GM12892 (cell line): Measurements from ENCODE around the gene TSNAX.
"Not testable (repeated sequence)": the region's sequence is repeated elsewhere in the genome, so short reads cannot be mapped to it uniquely, and the experiment has no call there.

Experiments used
- DNase-seq: peaks from one replicate; pipeline ENCODE4 v3.0.0; 2011; ENCODE audit not compliant: insufficient read length
- FAIRE-seq: peaks from 2 replicates; lab custom pipeline; 2011; peaks lifted over from hg19 to GRCh38; lab: Jason Lieb, UNC
- POLR2A ChIP-seq: IDR thresholded peaks from 2 replicates; pipeline ENCODE4 v1.6.1; 2011; ENCODE audit warnings: low read depth, low read length, control low read depth
- POLR2AphosphoS5 ChIP-seq: IDR thresholded peaks from 2 replicates; pipeline ENCODE4 v1.6.1; 2011; ENCODE audit warnings: low read depth, low read length, control low read depth
- TAF1 ChIP-seq: IDR thresholded peaks from 2 replicates; pipeline ENCODE4 v1.6.1; 2011; ENCODE audit warnings: low read depth, mild to moderate bottlenecking, control low read depth, low read length, borderline replicate concordance

TSNAX gene

DNA sequence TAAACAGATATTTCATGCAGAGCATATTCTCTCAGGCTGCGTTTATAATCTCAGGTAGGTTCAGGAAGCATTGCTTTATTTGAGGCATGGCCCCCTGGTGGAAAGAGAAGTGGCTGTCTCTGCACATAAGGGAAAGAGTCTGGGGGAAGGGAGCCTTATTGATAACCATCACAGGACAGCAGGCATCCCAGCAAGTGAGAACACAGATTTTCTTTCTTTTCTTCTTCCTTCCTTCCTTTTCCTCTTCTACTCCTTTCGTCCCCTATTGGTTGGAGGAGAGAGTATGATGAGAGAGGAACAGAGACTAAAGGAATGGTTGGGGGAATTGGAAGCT lies 21.9 kb downstream of the TSNAX start:
- DNase-seq, result no peak
- FAIRE-seq, result no peak

DNA sequence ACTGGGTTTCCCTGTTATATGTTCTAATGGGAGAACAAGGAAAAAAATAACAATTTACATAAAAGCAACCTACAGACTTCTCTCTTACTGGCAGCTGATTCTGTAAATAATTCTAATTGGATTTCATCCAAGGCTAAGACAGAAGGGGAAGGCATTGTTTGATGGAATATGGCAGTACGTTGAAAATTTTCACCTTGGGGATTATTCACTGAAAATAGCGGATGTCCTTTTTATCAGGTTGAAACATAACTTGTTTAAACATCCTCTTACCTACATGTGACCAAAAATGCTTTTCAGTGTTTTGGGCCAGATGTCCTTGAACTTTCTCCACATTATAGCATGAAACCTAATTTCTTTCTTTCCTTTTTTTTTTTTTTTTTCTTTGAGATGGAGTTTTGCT lies 24.9 kb downstream of the TSNAX start:
- DNase-seq, result no peak
- TF ChIP-seq POLR2A, result no peak
- no peak for TF ChIP-seq TAF1
- no peak for TF ChIP-seq POLR2AphosphoS5
- FAIRE-seq, result no peak

More for the DNA sequence above, 21.9 kb downstream of the TSNAX start:
- TF ChIP-seq TAF1 (no peak), POLR2AphosphoS5 (no peak)

DNA sequence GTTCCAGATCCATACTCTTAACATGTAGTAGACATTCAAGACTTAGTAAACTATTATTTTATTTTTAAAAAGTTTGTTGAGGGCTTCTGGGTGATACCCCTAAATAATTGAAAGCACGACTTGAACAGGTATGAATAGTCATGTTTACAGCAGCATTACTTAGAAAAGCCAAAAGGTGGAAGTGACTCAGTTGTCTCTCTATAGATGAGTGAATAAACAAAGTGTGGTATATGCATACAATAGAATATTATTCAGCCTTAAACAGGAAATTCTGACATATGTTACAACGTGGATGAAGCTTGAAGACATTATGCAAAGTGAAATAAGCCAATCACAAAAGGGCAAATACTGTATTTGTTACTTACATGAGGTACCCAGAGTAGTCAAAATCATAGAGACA lies 26.5 kb downstream of the TSNAX start:
- FAIRE-seq (no peak), DNase-seq (no peak)
- TF ChIP-seq POLR2A (no peak), TAF1 (no peak), POLR2AphosphoS5 (no peak)

DNA sequence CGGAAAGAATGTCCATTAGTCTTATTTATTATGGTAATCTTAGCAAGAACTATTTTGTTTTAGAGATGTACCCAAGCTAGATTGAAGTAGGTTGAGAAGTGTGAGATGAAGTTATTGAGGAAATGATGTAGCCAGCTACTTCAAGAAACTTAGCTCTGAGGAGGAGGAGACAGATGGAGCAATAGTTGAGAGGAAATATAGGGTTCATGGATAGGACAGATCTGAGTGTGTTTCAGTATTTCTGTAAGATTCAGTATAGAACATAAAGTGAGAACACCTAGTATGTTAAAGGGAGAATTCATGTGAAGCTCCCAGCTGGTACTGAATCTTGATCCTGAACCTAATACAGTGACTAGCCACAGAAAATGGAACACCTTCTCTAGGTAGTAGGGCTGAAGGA lies 28.9 kb downstream of the TSNAX start:
- TF ChIP-seq POLR2AphosphoS5 (no peak), TAF1 (no peak), POLR2A (no peak)
- no peak for FAIRE-seq
- DNase-seq, result no peak

DNA sequence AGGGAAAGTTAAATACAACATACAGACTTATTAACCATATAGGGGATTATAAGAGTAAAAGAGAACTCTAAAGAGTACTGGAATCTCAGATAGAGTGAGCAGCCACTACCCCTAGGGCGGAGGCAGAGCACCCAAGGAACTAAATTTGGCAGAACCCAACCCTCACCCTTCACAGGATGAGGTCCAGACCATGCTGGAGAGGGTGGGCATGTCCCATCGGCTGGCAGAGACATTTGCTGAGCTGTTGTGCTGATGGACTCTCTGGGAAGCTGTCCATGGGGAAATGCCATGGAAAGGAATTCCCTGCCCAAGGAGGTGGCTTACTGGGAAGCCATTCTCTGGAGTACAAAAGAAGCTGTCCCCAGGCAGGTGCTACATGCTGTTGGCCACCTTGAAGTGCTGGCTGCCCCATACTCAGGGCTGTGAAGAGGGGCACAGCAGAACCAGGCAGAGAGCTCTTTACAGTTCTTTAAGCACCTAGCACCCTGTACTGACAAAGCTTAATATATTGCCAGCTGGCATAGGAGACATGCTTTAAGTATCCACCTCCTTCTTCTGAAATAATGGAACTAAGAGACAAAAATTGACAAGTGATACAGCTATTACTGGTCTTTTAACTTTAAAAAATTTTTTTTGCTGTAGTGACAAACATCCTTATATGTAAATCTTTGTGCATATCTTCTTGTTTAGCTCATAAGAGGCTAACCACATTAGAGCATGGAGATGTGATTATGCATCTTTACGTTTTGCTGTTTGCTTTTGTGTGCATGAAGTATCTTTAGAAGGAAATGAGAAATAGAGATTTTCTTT lies 29.6 kb downstream of the TSNAX start:
- TF ChIP-seq TAF1 (no peak), POLR2AphosphoS5 (no peak), POLR2A (no peak)
- no peak for FAIRE-seq
- DNase-seq, result no peak

DNA sequence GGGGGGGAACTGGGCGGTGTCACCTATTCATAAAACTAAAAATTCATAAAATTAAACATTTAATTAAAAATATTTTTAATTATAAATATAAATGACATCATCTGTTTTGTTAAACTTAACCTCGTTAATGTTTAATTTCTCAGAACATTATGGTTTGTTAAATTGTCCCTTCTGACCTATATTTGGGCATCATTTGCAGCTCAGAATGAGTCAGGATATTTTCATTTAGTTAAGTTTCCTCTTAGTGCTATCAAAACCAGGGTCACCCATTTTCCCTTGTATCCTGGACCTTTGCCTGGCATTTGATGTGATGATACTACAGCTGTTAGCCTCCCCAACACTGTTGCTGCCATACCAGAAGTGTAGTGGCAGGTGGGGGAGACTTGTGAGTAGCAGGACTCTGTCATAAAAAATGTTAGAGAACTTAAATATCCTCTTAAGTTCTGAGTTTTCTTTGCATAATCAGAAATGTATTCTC lies 30.3 kb downstream of the TSNAX start:
- TF ChIP-seq POLR2A, result no peak
- TF ChIP-seq POLR2AphosphoS5, result no peak
- no peak for TF ChIP-seq TAF1
- FAIRE-seq (no peak), DNase-seq (no peak)

DNA sequence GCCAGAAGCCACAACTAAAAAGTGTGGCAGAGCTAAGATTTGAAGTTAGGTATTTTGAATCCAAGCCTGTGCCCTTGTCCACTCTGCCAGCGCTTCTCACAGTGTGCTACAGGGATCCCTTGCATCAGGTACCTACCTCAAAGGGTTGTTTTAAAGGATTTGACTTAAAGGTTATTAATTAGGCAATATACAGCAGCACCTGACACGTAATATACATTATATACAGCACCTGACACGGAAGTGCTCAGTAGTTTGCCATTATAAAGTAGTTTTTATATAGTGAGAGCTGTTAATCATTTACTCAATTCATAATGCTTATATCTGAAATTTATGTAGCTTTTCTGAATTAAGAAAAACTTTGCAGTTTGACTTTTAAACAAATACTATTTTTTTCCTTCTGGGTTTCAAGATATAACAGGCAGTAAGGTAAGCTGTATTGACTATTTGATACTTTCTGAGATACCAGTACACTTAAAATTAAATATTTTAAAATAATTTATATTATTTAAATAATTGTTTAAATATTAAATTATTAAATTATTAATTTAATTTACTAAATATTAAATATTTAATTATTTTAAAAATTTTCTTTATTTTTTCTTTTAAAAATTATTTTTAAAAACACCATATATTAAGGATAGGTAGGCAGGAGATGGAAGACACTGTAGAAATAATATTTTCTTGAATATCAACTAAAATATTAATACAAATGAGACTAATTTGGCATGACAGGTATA lies 33.3 kb downstream of the TSNAX start:
- TF ChIP-seq TAF1, result no peak
- TF ChIP-seq POLR2A, result no peak
- no peak for TF ChIP-seq POLR2AphosphoS5
- no peak for FAIRE-seq
- no peak for DNase-seq

DNA sequence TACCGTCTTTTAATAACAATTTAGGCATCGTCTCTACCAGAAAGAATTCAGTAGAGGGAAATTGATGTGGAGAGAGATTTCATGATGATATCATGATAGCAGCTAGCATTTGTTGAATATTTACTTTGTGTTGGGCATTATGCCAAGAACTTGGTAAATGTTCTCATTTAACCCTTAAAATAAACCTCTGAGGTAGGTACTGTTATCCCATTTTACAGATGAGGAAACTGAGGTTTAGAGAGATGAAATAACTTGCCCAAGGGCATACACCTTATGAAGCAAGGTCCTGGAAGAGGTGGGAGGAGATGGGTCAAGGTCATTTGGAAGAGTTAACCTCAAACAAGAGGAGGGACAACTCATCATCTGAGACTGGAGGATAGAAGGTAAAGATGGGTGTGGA lies 34.8 kb downstream of the TSNAX start:
- no peak for TF ChIP-seq POLR2AphosphoS5
- TF ChIP-seq POLR2A, result no peak
- TF ChIP-seq TAF1, result no peak
- no peak for DNase-seq

DNA sequence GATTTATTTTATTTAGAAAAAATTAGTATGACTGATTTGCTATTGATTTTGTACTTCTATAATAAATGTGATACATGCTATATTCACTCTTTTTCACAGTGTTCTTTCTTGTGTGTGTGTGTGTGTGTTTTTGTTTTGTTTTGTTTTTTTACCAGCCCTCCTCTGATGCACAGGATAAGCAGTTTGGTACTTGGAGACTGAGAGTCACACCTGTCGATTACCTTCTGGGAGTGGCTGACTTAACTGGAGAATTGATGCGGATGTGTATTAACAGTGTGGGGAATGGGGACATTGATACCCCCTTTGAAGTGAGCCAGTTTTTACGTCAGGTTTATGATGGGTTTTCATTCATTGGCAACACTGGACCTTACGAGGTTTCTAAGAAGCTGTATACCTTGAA lies 35.9 kb downstream of the TSNAX start:
- DNase-seq (no peak), FAIRE-seq (no peak)
- TF ChIP-seq POLR2A (no peak), TAF1 (no peak), POLR2AphosphoS5 (no peak)

More for the DNA sequence above, 34.8 kb downstream of the TSNAX start:
- no peak for FAIRE-seq

DNA sequence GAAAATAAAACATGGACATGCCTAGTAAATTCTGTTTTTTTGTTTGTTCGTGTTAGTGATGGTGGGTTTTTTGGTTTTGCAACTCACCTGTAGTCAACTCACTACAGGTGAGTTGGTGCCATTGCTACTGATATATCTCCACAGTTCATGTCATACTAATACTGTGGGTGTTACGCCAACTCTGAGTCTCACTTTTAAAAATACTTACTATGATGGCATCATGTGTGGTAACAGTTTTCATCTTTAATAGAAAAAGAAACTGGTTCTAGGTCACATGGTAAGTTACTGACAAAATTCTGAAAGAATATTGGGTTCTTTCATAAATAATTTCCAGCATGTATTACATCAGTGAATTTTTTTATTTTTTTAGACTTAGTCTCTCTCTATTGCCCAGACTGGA lies 38.0 kb downstream of the TSNAX start:
- TF ChIP-seq POLR2A (no peak), TAF1 (no peak)
- DNase-seq (no peak), FAIRE-seq (no peak)

DNA sequence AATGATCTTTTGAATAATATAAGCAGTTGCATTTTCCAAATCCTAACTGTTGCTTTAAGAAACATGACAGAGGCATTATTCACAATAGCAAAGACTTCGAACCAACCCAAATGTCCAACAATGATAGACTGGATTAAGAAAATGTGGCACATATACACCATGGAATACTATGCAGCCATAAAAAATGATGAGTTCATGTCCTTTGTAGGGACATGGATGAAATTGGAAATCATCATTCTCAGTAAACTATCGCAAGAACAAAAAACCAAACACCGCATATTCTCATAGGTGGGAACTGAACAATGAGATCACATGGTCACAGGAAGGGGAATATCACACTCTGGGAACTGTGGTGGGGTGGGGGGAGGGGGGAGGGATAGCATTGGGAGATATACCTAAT lies 41.8 kb downstream of the TSNAX start:
- not testable (repeated sequence) for FAIRE-seq, DNase-seq

DNA sequence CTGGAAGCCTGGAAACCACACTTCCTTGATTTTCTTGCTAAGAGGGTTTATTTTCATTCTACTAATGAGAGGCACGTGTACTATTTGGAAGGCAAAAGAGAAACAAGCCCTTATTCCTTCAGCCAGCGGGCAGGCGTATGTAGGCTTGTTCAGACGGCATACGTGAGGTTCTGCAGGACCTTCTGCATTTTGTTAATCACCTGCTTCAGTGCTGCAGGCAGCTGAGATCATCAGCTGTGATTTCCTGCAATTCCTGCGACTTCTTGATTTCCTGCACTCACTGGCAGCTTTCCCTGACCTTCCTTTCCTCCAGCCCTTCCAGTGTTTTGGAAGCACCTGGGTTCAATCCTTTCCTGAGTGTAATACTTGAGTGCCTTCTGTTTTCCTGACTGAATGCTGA lies 43.4 kb downstream of the TSNAX start:
- FAIRE-seq (no peak), DNase-seq (no peak)
- TF ChIP-seq TAF1 (no peak), POLR2A (no peak), POLR2AphosphoS5 (no peak)
